SU-DHL-6 (cell line): Measurements from ENCODE around the gene GGT1.
"Not testable (repeated sequence)": the region's sequence is repeated elsewhere in the genome, so short reads cannot be mapped to it uniquely, and the experiment has no call there.

Experiments
- H2AFZ ChIP-seq: fragments of 200-600 bp; sonication (generic); 2 replicates; pipeline ENCODE4 v1.6.1; 2014; ENCODE audit warnings: low read depth, mild to moderate bottlenecking, moderate library complexity, mixed read lengths, antibody characterized with exemption, low read length; ENCODE audit not compliant: severe bottlenecking
- H3F3A ChIP-seq: fragments of 200-600 bp; shearing (Covaris generic); 2 replicates; pipeline ENCODE4 v1.6.0; 2016; ENCODE audit warnings: antibody characterized with exemption, mild to moderate bottlenecking; ENCODE audit not compliant: insufficient read depth
- H3K27ac ChIP-seq: fragments of 200-600 bp; sonication (generic); 2 replicates; pipeline ENCODE4 v1.5.1; 2016; ENCODE audit warnings: low read depth, mild to moderate bottlenecking, low read length, moderate library complexity, mixed read lengths
- H3K27me3 ChIP-seq: fragments of 200-600 bp; sonication (generic), shearing (Covaris generic); 2 replicates; pipeline ENCODE4 v1.6.0; 2014; ENCODE audit warnings: mild to moderate bottlenecking, low read length
- H3K36me3 ChIP-seq: fragments of 200-600 bp; sonication (generic); 2 replicates; pipeline ENCODE4 v1.6.1; 2014; ENCODE audit warnings: mild to moderate bottlenecking, low read length, mixed read lengths
- H3K4me2 ChIP-seq: fragments of 300-600, 200-600 bp; shearing (Covaris generic), sonication (generic); 2 replicates; pipeline ENCODE4 v1.6.0; 2014; ENCODE audit warnings: low read length, low read depth, mild to moderate bottlenecking; ENCODE audit not compliant: poor library complexity, severe bottlenecking
- H3K4me3 ChIP-seq: fragments of 200-600 bp; sonication (generic); 2 replicates; pipeline ENCODE4 v1.5.1; 2014; ENCODE audit warnings: antibody characterized with exemption, low read length, mild to moderate bottlenecking, mixed read lengths; ENCODE audit not compliant: insufficient read depth, poor library complexity, severe bottlenecking
- H3K79me2 ChIP-seq: fragments of 200-600 bp; sonication (generic); 2 replicates; pipeline ENCODE4 v1.6.1; 2014; ENCODE audit warnings: mild to moderate bottlenecking, low read length, moderate library complexity; ENCODE audit not compliant: insufficient read depth
- H3K9ac ChIP-seq: fragments of 200-600 bp; sonication (generic); 2 replicates; pipeline ENCODE4 v1.7.0; 2014; ENCODE audit warnings: mild to moderate bottlenecking, low read length
- H3K9me2 ChIP-seq: fragments of 200-600 bp; sonication (generic); replicated peaks from 2 replicates; pipeline ENCODE4 v1.6.1; 2014; ENCODE audit warnings: low read length; ENCODE audit not compliant: insufficient read depth
- H3K9me3 ChIP-seq: fragments of 200-600 bp; sonication (generic); 2 replicates; pipeline ENCODE4 v1.6.1; 2014; ENCODE audit warnings: low read length, mixed read lengths; ENCODE audit not compliant: insufficient read depth
- H4K20me1 ChIP-seq: fragments of 200-600 bp; sonication (generic); 2 replicates; pipeline ENCODE4 v1.6.1; 2014; ENCODE audit warnings: low read depth, mild to moderate bottlenecking, antibody characterized with exemption, low read length, moderate library complexity, mixed read lengths

The GGT1 gene

GRCh38 chr22:24609888-24610287 is 6.9 kb downstream of the GGT1 start:
- not testable (repeated sequence) for H3K4me3 ChIP-seq, H3F3A ChIP-seq, H3K79me2 ChIP-seq, H3K27ac ChIP-seq, H3K36me3 ChIP-seq, H3K9me3 ChIP-seq, H4K20me1 ChIP-seq, H3K4me2 ChIP-seq, H2AFZ ChIP-seq, H3K9ac ChIP-seq, H3K9me2 ChIP-seq, H3K27me3 ChIP-seq

DNA sequence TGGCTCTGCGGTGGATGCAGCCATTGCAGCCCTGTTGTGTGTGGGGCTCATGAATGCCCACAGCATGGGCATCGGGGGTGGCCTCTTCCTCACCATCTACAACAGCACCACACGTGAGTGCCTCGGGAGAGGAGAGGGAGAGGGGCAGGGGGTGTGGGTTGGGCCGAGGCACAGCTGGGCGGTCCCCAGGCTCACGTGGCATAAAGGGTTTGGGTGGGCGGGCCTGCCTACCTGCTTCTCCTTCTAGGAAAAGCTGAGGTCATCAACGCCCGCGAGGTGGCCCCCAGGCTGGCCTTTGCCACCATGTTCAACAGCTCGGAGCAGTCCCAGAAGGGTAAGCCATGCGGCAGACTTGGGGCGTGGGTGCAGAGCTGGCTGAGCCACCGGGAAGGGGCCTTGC is 11.8 kb downstream of the GGT1 start:
- not testable (repeated sequence) for H3K9me3 ChIP-seq, H3K9me2 ChIP-seq, H3K27ac ChIP-seq, H3K79me2 ChIP-seq, H4K20me1 ChIP-seq, H3K27me3 ChIP-seq, H3K36me3 ChIP-seq, H3K4me3 ChIP-seq, H2AFZ ChIP-seq, H3F3A ChIP-seq, H3K9ac ChIP-seq, H3K4me2 ChIP-seq

- H2AFZ ChIP-seq, H3K36me3 ChIP-seq: not testable (repeated sequence)
These were observed 18.3 kb downstream of the GGT1 start for GRCh38 chr22:24621244-24621643.

GRCh38 chr22:24622596-24622995 is 19.6 kb downstream of the GGT1 start:
- H3K36me3 ChIP-seq, H3K79me2 ChIP-seq, H4K20me1 ChIP-seq, H3K9me2 ChIP-seq, H3K4me3 ChIP-seq, H3K4me2 ChIP-seq, H3K9me3 ChIP-seq, H3F3A ChIP-seq, H3K27me3 ChIP-seq, H3K27ac ChIP-seq, H2AFZ ChIP-seq, H3K9ac ChIP-seq: not testable (repeated sequence)

More at GRCh38 chr22:24621244-24621643, 18.3 kb downstream of the GGT1 start:
- not testable (repeated sequence) for H3K4me3 ChIP-seq, H3F3A ChIP-seq, H4K20me1 ChIP-seq, H3K9ac ChIP-seq, H3K27me3 ChIP-seq, H3K27ac ChIP-seq, H3K4me2 ChIP-seq, H3K9me3 ChIP-seq, H3K79me2 ChIP-seq, H3K9me2 ChIP-seq

GRCh38 chr22:24627911-24628310 is 24.9 kb downstream of the GGT1 start:
- not testable (repeated sequence) for H3K79me2 ChIP-seq, H3K4me3 ChIP-seq, H3K9ac ChIP-seq, H3K4me2 ChIP-seq, H3K9me2 ChIP-seq, H2AFZ ChIP-seq, H3K27ac ChIP-seq, H3K36me3 ChIP-seq, H4K20me1 ChIP-seq, H3F3A ChIP-seq, H3K27me3 ChIP-seq, H3K9me3 ChIP-seq

DNA sequence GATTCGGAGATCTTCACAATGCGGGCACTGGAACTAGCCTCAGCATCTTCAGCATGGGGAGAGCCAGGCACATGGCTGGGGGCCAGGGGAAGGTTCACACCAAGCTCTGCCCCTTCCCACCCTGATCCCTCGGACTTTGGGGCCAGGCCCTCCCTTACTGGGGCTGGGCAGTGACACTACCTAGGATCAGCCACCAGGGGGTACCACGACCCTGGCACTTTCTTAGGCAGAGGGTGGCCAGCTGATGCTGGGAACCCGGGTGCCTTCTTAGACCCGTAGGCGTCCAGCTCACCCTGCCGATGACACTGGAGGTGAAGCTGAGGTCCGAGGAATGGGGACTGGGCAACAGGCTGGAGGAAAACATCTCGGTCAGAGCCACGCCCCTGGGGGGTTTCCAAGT is 26.1 kb downstream of the GGT1 start:
- H3K9me2 ChIP-seq, H3K36me3 ChIP-seq, H3K79me2 ChIP-seq, H3K4me2 ChIP-seq, H3K9me3 ChIP-seq, H4K20me1 ChIP-seq, H3K4me3 ChIP-seq, H3K9ac ChIP-seq, H3K27ac ChIP-seq, H3F3A ChIP-seq, H2AFZ ChIP-seq, H3K27me3 ChIP-seq: not testable (repeated sequence)

GRCh38 chr22:24630812-24631427 is 27.9 kb downstream of the GGT1 start:
- H3K79me2 ChIP-seq, H2AFZ ChIP-seq, H3K4me2 ChIP-seq, H3K9me3 ChIP-seq, H3K27ac ChIP-seq, H3K9ac ChIP-seq, H3K36me3 ChIP-seq, H4K20me1 ChIP-seq, H3K27me3 ChIP-seq, H3K4me3 ChIP-seq, H3F3A ChIP-seq, H3K9me2 ChIP-seq: not testable (repeated sequence)

GRCh38 chr22:24631430-24632122 is 28.6 kb downstream of the GGT1 start:
- H3K9me2 ChIP-seq, H3K4me2 ChIP-seq, H3K9ac ChIP-seq, H3F3A ChIP-seq, H4K20me1 ChIP-seq, H3K9me3 ChIP-seq, H3K27me3 ChIP-seq, H3K79me2 ChIP-seq, H3K27ac ChIP-seq, H2AFZ ChIP-seq, H3K36me3 ChIP-seq, H3K4me3 ChIP-seq: not testable (repeated sequence)
